ENCODE results near the gene PROC.

- TF ChIP-seq POLR2A (IDR thresholded peaks at IDR 0.05; ENCODE audit: low read length) = no peak
- no peak for TF ChIP-seq GATA1 (IDR thresholded peaks at IDR 0.05; ENCODE audit: low read depth, low read length)
These were observed 1.3 kb downstream of the PROC start for GRCh38 chr2:127419448-127420038.

Data from erythroblast (primary cell).